ENCODE results near the gene ZNF710.
"Not testable (repeated sequence)": the region's sequence is repeated elsewhere in the genome, so short reads cannot be mapped to it uniquely, and the experiment has no call there.

The ZNF710 gene, protein sequence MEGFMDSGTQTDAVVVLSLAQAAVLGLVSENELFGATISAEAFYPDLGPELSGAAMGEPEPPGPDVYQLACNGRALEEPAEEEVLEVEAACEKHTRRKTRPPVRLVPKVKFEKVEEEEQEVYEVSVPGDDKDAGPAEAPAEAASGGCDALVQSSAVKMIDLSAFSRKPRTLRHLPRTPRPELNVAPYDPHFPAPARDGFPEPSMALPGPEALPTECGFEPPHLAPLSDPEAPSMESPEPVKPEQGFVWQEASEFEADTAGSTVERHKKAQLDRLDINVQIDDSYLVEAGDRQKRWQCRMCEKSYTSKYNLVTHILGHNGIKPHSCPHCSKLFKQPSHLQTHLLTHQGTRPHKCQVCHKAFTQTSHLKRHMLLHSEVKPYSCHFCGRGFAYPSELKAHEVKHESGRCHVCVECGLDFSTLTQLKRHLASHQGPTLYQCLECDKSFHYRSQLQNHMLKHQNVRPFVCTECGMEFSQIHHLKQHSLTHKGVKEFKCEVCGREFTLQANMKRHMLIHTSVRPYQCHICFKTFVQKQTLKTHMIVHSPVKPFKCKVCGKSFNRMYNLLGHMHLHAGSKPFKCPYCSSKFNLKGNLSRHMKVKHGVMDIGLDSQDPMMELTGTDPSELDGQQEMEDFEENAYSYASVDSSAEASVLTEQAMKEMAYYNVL

DNA sequence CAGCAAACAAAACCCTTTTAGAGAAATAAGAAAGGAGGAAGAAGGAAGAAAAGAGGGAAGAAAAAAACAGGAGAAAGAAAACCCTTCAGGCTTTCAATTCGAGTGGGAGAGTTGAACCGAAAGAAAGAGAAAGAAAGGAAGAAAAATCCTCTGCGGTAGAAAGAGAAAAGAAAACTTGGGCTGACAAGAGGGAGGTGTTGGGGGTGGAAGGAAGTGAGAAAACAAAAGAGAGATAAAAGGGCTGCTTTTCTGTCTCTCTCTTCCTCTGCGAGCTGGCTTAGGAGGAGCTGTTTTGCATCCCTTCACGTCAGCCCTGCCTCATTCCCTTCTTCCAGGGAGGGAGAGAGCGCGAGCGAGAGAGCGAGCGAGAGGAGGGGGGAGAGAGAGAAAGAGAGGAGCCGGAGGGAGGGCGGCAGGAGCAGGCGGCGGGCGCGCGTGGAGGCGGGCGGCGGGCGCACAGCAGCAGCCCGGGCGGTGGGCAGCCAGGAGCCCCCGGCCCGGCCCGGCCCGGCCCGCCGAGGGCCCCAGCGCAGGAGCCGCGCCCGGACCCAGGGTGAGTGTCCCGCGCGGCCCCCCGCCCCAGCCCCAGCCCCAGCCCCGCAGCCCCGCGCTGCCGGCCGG, at the start of gene ZNF710:
Gene ZNF710 (plus strand): TSS at position 263 of the 621 bp plus-strand sequence. CDS start 65,814 bp downstream, outside the sequence.
- DNase-seq = no peak

DNA sequence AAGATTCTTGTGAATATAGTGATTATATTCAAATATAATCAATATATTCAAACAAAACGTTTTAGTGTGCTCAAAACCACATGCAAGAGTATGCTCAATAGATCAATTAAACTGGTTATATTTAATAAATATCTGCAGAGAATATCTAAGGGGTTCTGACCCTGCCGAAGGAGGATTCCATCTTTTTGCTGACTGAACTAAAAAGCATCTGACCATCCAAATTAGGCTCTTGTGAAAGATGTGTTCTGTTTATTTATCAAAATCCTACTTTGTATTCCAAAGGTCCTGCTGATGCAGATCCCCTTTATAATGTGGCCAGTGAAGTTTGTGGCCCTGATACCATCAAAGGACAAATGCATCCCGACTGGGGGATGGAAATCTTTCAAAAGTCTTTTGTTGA, 46.6 kb upstream of the ZNF710 start:
- DNase-seq = no peak

DNA sequence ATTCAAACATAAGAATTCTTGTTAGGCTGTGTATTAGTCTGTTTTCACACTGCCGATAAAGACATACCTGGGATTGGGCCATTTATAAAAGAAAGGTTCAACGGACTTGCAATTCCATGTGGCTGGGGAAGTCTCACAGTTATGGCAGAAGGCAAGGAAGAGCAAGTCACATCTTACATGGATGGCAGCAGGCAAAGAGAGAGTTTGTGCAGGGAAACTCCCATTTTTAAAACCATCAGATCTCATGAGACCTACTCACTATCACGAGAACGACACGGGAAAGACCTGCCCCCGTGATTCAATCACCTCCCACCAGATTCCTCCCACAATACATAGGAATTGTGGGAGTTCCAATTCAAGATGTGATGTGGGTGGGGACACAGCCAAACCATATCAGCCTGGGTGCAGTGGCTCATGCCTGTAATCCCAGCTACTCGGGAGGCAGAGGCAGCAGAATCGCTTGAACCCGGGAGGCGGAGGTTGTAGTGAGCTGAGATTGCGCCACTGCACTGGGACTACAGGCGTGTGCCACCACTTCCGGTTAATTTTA, 45.6 kb upstream of the ZNF710 start:
- DNase-seq = not testable (repeated sequence)

DNA sequence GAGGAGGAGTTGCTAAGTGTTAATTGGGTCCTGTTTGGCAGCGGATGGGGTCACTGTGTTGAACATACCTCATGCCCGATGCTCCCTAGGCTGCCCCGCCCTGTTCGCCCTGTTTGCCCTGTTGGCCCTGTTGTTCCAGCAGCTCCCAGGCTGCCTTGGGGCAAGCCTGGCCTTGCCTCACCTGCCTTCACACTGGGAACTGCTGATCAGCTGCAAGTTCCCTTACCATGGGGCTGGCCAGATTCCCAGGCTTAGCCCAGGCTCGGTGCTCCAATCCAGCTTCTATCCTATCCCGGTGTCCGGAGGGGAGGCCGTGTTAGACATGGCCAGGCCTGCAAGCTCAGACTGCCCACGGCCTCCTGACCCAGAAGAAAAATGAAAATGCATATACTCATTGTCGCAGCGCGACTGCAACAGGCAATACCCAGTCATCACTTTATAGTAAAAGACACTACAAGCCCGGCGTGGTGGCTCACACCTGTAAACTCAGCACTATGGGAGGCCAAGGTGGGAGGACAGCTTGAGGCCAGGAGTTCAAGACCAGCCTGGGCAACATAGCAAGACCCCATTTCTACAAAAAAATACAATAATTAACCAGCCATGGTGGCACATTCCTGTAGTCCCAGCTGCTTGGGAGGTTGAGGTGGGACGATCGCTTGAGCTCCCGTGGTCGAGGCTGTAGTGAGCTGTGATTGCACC, 42.9 kb upstream of the ZNF710 start:
- DNase-seq = no peak

DNA sequence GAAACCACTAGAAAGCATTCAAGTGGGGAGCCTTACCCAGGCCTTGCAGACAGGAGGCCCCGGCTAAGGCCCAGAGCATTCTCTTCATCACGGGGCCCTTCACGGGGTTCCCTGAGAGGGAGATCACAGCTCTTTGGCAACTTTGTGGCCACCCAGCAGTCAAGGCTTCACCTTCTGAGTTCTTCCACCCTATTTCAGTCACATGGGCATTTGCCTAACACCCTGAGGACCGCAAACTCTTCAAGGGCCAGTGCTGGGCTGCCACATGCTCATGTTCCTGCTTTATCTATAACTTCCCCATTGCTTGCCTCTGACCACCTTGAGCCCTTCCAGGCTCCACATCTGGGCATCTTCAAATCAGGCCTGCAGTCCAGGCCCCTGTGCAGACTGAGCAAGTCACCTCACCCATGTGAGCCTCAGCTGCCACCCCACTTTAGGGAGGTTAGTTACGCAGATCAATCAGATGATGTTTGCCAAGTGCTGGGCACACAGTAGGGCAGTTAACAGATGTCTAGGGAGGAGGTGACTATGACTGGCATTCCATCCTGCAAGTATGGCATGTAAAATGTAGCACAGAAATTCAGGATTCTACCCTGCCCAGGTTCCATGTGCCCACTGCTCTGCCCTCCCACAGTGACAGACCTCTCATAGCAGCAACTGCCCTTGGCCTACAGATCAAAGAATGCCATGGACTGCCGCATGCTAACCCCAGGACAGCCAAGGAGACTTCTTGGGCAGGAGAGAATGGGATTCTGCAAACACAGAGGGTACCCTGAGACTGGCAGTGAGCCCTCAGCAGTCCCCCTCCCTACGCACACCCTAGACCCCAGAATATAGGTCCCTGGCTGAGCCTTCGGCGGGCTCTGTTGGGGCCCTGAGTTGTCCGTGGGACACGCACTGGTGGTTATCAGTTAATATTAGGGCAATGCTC, 37.6 kb upstream of the ZNF710 start:
- DNase-seq = peak; percentile 35

DNA sequence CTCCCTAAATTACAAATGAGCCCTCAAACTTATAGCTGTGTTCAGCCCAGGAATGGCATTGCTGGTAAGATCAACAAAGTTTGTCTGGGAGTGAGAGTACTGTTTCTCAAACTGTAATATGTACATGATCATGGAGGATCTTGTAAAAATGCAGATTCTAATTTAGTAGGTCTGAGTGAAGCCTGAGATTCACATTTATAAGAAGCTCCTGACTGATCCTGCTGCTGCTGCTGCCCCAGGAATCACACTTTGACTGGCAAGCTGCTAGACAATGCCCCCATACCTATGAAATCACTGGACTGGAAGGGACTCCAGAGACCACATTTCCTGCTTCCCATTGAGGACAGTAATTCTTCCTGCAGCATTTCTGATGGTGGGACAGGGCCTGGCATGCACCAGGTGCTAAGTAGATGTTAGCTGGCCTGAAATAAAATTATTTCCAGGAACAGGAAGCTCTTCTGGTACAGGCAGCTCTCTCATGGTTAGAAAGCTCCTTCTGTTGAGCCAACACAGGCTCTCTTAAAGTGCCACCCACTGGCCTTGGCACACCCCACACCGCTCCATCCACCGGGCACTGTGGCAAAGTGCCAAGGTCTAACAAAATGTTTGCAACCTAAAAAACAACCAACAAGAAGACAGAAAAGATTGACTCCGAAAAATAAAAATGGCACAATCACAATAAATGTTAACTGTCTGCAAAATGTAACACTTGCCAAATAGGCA, 36.7 kb upstream of the ZNF710 start:
- no peak for DNase-seq

DNA sequence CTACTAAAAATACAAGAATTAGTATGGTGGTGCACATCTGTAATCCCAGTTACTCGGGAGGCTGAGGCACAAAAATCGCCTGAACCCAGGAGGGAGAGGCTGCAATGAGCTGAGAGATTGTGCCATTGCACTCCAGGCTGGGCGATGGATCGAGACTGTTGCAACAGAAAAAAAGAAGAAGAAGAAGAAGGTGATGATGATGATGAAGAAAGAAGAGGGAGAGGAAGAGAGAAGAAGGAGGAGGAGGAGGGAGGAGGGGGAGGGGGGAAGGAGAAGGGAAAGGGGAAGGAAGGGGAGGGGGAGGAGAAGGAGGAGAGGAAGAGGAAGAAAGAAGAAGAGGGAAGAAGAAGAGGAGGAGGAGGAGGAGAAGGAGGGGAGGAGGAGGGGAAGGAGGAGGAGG, 33.2 kb upstream of the ZNF710 start:
- DNase-seq = no peak

DNA sequence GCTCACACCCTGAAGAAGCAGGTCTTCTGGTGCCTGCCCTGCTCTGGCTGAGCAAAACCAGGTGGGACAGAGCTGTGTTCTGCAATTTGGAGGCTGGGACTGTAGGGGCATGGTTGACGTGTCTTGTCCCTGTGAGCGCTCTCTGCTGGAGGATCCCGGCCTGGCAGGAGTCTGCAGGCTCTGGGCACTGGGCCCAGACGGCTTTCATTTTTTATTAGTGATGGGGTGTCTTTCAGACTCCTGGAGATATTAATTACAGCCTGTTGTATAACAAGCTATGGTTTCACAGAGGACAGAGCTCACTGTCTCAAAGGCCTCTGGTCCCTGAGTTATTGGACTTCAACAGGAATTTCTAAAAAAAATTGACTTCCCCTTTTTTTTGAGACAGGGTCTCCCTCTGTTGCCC, 29.5 kb upstream of the ZNF710 start:
- peak; percentile 16 for DNase-seq

DNA sequence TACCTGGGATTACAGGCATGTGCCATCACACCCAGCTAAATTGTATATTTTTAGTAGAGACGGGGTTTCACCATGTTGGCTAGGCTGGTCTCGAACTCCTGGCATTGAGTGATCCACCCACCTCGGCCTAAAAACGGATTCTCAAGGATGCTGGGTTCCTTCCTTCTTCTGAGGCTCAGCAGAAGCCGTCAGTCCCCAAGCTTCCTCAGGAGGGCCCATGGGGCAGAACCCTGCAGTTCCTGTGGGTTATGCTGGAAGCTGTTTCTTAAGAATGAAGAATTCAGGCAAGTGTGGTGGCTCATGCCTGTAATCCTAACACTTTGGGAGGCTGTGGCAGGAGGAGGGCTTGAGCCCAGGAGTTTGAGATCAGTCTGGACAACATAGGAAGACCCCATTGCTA, 29.0 kb upstream of the ZNF710 start:
- DNase-seq = no peak

DNA sequence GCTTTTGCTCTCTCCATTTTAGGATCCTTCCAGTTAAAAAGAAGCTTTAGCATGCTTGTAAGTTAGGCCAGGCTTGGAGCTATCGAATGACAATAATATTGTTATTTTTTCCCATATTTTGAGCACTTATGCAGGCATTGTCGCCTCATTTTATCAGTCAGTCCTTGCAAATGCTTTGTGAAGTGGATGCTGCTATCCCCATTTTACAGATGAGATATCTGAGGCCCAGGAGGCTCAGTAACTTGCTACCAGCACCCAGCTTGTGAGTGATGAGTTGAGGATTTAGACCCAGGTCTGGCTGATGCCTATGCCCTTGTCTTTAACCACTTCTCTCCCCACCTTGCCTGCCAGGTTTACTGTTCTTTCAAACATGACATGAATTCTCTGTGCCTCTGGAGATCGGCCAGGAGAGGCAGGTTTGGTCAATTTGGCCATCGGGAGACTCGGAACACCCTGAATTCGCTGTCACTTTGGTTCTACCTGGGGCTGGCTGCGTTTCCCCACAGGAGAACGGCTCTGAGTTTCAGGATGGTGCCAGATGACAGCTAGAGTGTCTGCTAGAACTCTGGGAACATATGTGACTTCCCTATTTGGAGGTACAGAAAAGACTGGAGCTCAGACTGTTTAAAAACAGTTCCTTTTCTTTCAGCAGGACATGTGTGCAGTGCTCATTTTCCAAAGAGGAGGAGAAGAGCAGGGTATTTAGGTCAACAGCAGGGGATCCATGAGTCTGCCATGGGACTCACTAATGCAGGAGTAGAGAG, 25.5 kb upstream of the ZNF710 start:
- no peak for DNase-seq

DNA sequence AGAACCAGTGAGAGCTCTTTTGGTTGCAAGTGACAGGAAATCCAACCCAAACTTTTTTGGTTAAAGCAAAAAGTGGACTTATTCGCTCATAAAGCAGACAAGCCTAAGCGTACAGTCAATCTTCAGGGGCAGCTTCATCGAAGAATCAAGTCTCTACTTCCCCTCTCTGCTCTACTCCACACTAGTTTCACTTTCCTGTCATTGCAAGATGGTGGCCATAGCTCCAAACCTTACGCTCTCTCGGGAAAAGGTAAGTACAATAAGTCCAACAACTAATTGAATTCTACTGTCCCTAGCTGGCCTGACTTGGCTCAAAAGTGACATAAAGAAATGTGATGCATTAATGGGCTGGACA, 24.9 kb upstream of the ZNF710 start:
- DNase-seq = no peak

DNA sequence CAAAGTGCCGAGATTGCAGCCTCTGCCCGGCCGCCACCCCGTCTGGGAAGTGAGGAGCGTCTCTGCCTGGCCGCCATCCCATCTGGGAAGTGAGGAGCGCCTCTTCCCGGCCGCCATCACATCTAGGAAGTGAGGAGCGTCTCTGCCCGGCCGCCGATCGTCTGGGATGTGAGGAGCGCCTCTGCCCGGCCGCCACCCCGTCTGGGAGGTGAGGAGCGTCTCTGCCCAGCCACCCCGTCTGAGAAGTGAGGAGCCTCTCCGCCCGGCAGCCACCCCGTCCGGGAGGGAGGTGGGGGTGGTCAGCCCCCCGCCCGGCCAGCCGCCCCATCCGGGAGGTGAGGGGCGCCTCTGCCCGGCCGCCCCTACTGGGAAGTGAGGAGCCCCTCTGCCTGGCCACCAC, 23.3 kb upstream of the ZNF710 start:
- DNase-seq = not testable (repeated sequence)

DNA sequence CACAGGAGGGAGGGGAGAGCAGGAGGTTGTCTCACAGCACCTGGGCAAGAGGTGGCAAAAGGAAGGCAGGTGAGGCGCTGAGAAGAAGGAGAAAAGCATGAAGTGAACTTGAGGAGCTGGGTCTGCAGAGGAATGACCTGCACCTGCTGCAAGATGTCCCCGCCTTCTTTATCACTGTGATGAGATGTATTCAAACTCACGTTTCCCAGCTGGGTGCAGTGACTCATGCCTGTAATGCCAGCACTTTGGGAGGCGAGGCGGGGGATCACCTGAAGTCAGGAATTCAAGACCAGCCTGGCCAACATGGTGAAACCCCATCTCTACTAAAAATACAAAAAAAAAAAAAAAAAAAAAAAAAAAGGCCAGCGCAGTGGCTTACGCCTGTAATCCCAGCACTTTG, 22.2 kb upstream of the ZNF710 start:
- no peak for DNase-seq

DNA sequence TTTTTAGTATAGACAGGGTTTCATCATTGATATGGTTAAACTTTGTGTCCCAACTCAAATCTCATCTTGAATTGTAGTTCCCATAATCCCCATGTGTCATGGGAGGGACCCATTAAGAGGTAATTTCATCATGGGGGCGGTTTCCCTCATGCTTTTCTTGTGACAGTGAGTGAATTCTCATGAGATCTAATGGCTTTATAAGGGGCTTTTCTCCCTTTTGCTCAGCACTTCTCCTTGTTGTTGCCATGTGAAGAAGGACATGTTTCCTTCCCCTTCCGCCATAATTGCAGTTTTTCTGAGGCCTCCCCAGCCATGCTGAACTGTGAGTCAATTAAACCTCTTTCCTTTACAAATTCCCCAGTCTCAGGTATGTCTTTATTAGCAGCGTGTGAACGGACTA, 20.2 kb upstream of the ZNF710 start:
- DNase-seq = no peak

DNA sequence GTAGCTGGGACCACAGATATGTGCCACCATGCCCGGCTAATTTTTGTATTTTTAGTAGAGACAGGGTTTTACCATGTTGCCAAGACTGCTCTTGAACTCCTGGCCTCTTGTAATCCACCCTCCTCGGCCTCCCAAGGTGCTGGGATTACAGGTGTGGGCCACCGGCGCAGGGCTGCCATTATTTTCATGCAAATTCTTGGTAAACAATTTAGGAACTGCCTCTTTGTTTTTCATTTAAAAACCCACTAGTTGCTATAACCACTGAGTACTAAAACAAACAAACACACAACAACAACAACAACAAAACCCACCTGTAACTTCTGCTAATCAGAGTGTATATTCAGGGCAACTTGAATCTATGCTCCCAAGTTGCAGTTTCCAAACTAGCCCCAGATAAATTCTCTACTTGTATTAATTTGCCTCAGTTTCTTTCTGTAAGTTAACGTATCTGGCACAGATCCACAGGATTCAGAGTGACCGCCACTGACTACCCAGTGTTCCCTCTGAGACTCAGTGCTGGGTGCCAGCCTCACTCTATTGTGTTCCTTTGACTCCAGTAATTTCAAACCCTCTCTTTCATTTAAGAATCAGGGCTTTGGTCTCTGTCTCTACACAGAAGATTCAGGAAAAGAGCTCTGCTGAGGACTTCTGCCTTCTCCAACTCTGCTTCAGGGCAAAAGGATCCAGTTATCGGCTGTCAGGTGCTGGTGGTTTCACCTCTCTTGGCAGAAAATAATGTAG, 18.6 kb upstream of the ZNF710 start:
- no peak for DNase-seq

DNA sequence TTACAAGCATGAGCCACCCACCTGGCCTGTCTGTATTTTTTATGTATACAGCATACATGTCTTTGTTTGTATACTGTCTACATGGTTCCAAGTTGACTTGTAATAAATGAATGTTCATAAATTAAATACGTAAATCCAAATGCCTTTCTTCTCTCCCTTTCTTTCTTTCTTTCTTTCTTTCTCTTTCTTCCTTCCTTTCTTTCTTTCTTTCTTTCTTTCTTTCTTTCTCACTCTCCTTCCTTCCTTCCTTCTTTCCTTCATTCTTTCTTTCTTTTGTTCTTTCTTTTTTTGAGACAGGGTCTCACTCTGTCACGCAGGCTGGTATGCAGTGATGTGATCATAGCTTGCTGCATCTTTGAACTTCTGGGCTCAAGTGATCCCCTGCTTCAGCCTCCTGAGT, 17.1 kb upstream of the ZNF710 start:
- no peak for DNase-seq

DNA sequence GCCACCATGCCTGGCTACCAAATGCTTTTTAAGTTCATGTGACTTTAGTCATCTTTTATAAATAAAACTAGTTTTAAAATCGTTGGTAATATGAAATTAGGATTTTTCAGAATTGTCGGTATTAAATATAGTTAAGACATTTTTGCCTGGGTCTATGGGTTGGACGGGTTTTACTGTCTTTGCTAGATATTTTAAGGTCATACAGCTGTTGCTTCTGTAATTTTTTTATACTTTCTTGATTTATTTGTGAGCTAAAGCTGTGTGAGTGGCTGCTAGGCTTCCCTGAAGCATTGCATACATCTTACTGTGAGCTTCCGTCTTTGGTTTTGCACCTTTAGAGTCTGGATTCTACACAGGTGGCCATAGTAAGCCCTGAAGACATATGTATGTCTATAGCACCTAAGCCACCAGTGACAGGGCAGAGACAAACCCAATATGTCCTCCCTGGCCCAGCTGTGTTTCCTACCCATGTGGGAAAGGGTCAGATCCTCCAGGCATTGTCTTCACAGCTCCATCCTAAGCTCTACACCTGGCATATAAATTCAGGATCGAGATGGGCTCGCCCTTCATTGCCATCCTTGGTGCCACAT, 16.6 kb upstream of the ZNF710 start:
- no peak for DNase-seq

DNA sequence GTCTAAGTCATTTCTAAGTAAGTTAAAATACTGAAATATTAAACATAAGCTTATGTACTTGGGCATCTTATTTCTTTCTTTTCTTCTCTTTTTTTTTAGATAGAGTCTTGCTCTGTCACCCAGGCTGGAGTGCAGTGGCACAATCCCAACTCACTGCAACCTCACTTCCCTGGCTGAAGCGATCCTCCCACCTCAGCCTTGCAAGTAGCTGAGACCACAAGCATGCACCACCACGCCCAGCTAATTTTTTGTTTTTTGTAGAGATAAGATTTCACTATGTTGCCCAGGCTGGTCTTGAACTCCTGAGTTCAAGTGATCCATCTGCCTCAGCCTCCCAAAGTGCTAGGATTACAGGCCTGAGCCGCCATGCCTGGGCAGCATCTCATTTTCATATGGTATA, 16.0 kb upstream of the ZNF710 start:
- DNase-seq = no peak

DNA sequence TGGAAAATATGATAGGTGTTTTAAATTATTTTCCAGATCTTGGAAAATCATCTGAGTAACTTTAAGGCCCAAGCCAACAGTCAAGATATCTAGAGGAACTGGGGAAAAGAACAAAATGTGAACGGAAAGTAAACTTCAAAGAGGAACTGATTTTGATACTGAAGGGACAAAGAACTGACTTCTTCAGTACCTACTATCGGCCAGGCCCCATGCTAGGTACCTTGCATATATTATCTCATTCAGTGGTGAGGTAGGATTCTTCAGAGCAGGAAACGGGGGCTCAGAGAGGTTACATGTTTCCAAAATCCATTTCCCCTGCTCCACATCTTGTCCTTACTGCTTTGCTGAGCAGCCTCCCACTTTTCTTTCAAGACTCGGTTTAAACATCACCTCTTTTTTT, 9.8 kb upstream of the ZNF710 start:
- no peak for DNase-seq
